SU-DHL-6 (cell line): Measurements from ENCODE around the gene NUFIP1.

Experiments used
- H2AFZ ChIP-seq: fragments of 200-600 bp; sonication (generic); 2 replicates; pipeline ENCODE4 v1.6.1; 2014; ENCODE audit warnings: low read depth, mild to moderate bottlenecking, moderate library complexity, mixed read lengths, antibody characterized with exemption, low read length; ENCODE audit not compliant: severe bottlenecking
- H3F3A ChIP-seq: fragments of 200-600 bp; shearing (Covaris generic); 2 replicates; pipeline ENCODE4 v1.6.0; 2016; ENCODE audit warnings: antibody characterized with exemption, mild to moderate bottlenecking; ENCODE audit not compliant: insufficient read depth
- H3K27ac ChIP-seq: fragments of 200-600 bp; sonication (generic); 2 replicates; pipeline ENCODE4 v1.5.1; 2016; ENCODE audit warnings: low read depth, mild to moderate bottlenecking, low read length, moderate library complexity, mixed read lengths
- H3K27me3 ChIP-seq: fragments of 200-600 bp; sonication (generic), shearing (Covaris generic); 2 replicates; pipeline ENCODE4 v1.6.0; 2014; ENCODE audit warnings: mild to moderate bottlenecking, low read length
- H3K36me3 ChIP-seq: fragments of 200-600 bp; sonication (generic); 2 replicates; pipeline ENCODE4 v1.6.1; 2014; ENCODE audit warnings: mild to moderate bottlenecking, low read length, mixed read lengths
- H3K4me2 ChIP-seq: fragments of 300-600, 200-600 bp; shearing (Covaris generic), sonication (generic); 2 replicates; pipeline ENCODE4 v1.6.0; 2014; ENCODE audit warnings: low read length, low read depth, mild to moderate bottlenecking; ENCODE audit not compliant: poor library complexity, severe bottlenecking
- H3K4me3 ChIP-seq: fragments of 200-600 bp; sonication (generic); 2 replicates; pipeline ENCODE4 v1.5.1; 2014; ENCODE audit warnings: antibody characterized with exemption, low read length, mild to moderate bottlenecking, mixed read lengths; ENCODE audit not compliant: insufficient read depth, poor library complexity, severe bottlenecking
- H3K79me2 ChIP-seq: fragments of 200-600 bp; sonication (generic); 2 replicates; pipeline ENCODE4 v1.6.1; 2014; ENCODE audit warnings: mild to moderate bottlenecking, low read length, moderate library complexity; ENCODE audit not compliant: insufficient read depth
- H3K9ac ChIP-seq: fragments of 200-600 bp; sonication (generic); 2 replicates; pipeline ENCODE4 v1.7.0; 2014; ENCODE audit warnings: mild to moderate bottlenecking, low read length
- H3K9me2 ChIP-seq: fragments of 200-600 bp; sonication (generic); replicated peaks from 2 replicates; pipeline ENCODE4 v1.6.1; 2014; ENCODE audit warnings: low read length; ENCODE audit not compliant: insufficient read depth
- H3K9me3 ChIP-seq: fragments of 200-600 bp; sonication (generic); 2 replicates; pipeline ENCODE4 v1.6.1; 2014; ENCODE audit warnings: low read length, mixed read lengths; ENCODE audit not compliant: insufficient read depth
- H4K20me1 ChIP-seq: fragments of 200-600 bp; sonication (generic); 2 replicates; pipeline ENCODE4 v1.6.1; 2014; ENCODE audit warnings: low read depth, mild to moderate bottlenecking, antibody characterized with exemption, low read length, moderate library complexity, mixed read lengths
- EZH2phosphoT487 ChIP-seq: fragments of 200-600 bp; sonication (generic), shearing (Covaris generic); conservative IDR thresholded peaks from 2 replicates; pipeline ENCODE4 v1.6.1; 2018; ENCODE audit warnings: mild to moderate bottlenecking, antibody characterized with exemption, low read length, moderate library complexity, mixed read lengths
- TF ChIP-seq, protein P1 (sequence below): fragments of 200-600 bp; sonication (generic); IDR thresholded peaks from one replicate; pipeline ENCODE4 v1.5.1; 2017; ENCODE audit warnings: antibody characterized with exemption, mild to moderate bottlenecking, low read length, moderate library complexity; ENCODE audit not compliant: insufficient read depth, poor library complexity, severe bottlenecking

NUFIP1 gene

DNA sequence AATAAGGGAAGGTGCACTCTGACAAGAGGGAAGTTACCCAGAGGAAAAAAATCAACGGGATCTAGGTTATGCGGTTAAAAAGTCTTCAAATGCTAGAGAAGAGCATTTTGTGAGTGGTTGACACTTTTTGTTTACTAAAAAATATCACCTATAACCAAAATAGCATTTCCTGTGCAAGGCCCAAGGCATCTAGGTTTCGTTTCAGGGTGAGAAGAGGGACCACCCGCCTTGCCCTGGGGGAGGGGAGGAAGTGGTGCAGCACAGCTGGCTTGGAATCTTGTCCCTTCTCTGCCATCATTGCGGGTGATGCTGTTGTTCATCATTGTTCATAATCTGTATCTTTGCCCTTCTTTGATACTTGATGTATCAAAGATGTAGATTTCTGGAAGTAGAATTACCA is 80.6 kb downstream of the NUFIP1 start:
- Histone ChIP-seq H3K9me3 (no peaks in the 10 kb centered on the region), H4K20me1 (no peaks in the 10 kb centered on the region), H3K9me2 (no peaks in the 10 kb centered on the region), H3K9ac (no peak overlapping the region), H3K79me2 (no peaks in the 10 kb centered on the region), H3K27ac (no peak overlapping the region), H3K4me2 (no peak overlapping the region), H2AFZ (no peak overlapping the region), H3K36me3 (no peaks in the 10 kb centered on the region), H3K27me3 (no peaks in the 10 kb centered on the region), H3F3A (no peaks in the 10 kb centered on the region), H3K4me3 (no peak overlapping the region)
- no peak for TF ChIP-seq EZH2phosphoT487
- TF ChIP-seq, protein P1, sequence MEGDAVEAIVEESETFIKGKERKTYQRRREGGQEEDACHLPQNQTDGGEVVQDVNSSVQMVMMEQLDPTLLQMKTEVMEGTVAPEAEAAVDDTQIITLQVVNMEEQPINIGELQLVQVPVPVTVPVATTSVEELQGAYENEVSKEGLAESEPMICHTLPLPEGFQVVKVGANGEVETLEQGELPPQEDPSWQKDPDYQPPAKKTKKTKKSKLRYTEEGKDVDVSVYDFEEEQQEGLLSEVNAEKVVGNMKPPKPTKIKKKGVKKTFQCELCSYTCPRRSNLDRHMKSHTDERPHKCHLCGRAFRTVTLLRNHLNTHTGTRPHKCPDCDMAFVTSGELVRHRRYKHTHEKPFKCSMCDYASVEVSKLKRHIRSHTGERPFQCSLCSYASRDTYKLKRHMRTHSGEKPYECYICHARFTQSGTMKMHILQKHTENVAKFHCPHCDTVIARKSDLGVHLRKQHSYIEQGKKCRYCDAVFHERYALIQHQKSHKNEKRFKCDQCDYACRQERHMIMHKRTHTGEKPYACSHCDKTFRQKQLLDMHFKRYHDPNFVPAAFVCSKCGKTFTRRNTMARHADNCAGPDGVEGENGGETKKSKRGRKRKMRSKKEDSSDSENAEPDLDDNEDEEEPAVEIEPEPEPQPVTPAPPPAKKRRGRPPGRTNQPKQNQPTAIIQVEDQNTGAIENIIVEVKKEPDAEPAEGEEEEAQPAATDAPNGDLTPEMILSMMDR: no peak

DNA sequence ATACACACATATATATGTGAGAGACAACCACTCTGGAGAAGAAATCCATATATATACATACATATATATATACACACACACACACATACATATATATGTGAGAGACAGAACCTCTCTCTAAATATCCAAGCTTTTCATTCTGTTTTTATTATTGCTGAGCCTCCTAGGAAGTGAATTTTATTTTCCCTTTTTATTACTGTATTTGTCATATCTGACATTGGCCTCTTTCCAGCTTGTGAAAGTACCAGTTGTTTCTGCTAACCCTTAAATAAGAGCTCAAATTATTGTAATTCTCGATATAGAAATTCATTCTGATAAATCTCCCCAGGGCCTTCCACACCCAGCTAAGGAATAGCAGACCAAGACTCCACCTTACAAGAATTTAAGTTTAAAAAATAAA is 81.0 kb downstream of the NUFIP1 start:
- no peaks in the 10 kb centered on the region for H3K9me3 ChIP-seq
- no peaks in the 10 kb centered on the region for H3K79me2 ChIP-seq
- no peak overlapping the region for H2AFZ ChIP-seq
- no peaks in the 10 kb centered on the region for H4K20me1 ChIP-seq
- no peak for TF ChIP-seq EZH2phosphoT487
- TF ChIP-seq, protein P1: no peak
- H3F3A ChIP-seq: no peaks in the 10 kb centered on the region
- no peaks in the 10 kb centered on the region for H3K9me2 ChIP-seq
- H3K36me3 ChIP-seq: no peaks in the 10 kb centered on the region
- H3K27me3 ChIP-seq: no peaks in the 10 kb centered on the region
- H3K4me2 ChIP-seq: no peak overlapping the region
- H3K4me3 ChIP-seq: no peak overlapping the region
- no peak overlapping the region for H3K9ac ChIP-seq
- H3K27ac ChIP-seq: no peak overlapping the region

DNA sequence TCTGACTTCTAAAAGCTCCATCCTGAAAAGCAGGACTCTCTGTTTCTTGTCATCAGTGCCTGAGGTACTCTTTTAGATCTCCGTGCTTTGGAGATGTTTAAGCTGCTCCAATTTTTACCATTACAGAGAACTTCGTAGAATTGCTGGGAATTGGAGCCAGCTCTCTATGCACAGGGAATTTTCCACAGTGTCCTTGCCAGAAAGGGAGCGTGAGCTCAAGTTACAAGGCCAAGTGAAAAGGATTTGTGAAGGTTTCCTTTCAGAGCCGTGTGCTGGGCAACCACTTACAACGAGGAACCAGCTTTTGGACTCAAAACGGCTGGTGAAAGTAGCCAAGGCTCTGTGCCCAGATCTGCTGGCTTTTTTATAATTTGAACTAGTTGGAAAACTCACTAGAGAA is 82.6 kb downstream of the NUFIP1 start:
- H3K9me3 ChIP-seq: no peaks in the 10 kb centered on the region
- H2AFZ ChIP-seq: no peak overlapping the region
- H3K79me2 ChIP-seq: no peaks in the 10 kb centered on the region
- no peak overlapping the region for H3K9ac ChIP-seq
- H3K9me2 ChIP-seq: no peaks in the 10 kb centered on the region
- H3K27me3 ChIP-seq: no peaks in the 10 kb centered on the region
- no peak overlapping the region for H3K27ac ChIP-seq
- H3F3A ChIP-seq: no peaks in the 10 kb centered on the region
- no peak overlapping the region for H3K4me3 ChIP-seq
- no peak overlapping the region for H3K4me2 ChIP-seq
- TF ChIP-seq EZH2phosphoT487: no peak
- TF ChIP-seq, protein P1: no peak
- H4K20me1 ChIP-seq: no peaks in the 10 kb centered on the region
- H3K36me3 ChIP-seq: no peaks in the 10 kb centered on the region

DNA sequence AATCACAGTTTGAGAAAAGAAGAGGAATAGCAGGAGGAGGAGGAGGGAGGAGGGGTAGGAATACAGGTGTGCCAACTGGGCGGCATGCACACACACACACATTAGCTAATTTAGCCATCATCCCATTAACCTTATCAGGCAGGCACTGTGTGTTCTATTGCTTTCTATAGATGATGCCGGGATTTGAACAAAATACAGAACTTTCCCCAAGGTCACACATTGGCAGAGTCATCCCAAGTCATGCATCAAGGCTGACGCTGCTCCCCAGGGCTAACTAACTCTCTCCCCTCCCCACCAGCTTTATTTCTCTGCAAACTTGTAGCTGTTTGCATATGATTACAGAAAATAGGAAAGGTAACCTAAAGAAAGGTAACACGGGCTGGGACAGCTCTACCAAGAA is 83.0 kb downstream of the NUFIP1 start:
- Histone ChIP-seq H3K9me3 (no peaks in the 10 kb centered on the region), H3K4me2 (no peak overlapping the region), H3K27ac (no peak overlapping the region), H3F3A (no peaks in the 10 kb centered on the region), H3K79me2 (no peaks in the 10 kb centered on the region), H3K4me3 (no peak overlapping the region), H3K9ac (no peak overlapping the region), H3K9me2 (no peaks in the 10 kb centered on the region), H3K27me3 (no peaks in the 10 kb centered on the region), H2AFZ (no peak overlapping the region), H4K20me1 (no peaks in the 10 kb centered on the region), H3K36me3 (no peaks in the 10 kb centered on the region)
- TF ChIP-seq, protein P1: no peak
- TF ChIP-seq EZH2phosphoT487: no peak
